DMS114 treated with DMSO at 0.1 percent for 48 hours (cell line): ENCODE measurements around the gene CNPPD1.
A peak's percentile ranks its signal among the peaks of the same experiment; 100 is the strongest.
"Not testable (repeated sequence)": the region's sequence is repeated elsewhere in the genome, so short reads cannot be mapped to it uniquely, and the experiment has no call there.

Experiments
- DNase-seq: peaks from one replicate; lab custom pipeline; 2025; ENCODE audit not compliant: unreplicated experiment; lab: John Stamatoyannopoulos, UW

CNPPD1 gene

DNA sequence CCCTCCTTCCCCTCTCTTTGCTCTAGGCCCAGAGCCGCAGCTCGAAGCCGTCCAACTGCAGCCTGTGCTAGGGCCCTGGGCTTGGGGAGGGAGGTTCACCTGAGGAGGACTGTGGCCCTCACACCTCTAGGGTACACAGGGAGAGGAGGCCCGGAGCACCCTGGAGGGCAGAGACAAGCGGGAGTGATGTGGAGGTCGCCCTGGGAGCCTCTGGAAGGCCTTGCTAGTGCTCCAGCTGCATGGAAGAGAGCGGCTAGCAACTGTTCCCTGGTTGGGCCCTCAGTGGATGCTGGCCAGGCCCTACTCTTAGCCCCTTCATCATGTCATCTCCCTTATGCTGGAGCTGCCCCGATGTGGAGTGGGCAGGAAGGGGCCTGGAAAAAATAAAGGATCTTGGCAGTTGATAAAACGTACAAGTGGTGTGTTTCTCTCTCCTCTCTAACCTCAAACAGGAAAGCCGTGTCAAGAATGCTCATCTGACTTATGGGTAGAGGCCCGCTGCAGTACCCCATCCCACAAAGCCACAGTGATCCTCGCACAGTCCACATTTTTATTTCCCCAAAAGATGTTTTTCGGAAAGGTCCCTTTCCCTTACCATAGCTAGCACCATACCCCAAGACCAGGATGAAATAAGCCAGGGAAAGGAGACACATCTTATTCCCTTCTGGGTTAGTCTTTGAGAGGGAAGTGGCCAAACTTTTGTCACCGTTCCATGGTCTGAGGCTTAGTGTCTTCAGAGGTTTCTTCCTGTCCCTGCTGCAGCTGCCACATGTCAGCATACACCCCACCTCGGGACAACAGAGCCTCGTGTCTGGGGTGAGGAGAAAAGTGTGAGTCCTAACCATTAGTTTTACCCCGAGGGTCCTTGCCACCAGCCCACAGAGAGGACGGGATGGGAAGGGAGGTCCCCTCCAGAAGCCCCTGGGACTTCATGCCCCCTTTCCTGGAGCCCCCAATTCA, 32.8 kb upstream of the CNPPD1 start:
- no peak for DNase-seq

DNA sequence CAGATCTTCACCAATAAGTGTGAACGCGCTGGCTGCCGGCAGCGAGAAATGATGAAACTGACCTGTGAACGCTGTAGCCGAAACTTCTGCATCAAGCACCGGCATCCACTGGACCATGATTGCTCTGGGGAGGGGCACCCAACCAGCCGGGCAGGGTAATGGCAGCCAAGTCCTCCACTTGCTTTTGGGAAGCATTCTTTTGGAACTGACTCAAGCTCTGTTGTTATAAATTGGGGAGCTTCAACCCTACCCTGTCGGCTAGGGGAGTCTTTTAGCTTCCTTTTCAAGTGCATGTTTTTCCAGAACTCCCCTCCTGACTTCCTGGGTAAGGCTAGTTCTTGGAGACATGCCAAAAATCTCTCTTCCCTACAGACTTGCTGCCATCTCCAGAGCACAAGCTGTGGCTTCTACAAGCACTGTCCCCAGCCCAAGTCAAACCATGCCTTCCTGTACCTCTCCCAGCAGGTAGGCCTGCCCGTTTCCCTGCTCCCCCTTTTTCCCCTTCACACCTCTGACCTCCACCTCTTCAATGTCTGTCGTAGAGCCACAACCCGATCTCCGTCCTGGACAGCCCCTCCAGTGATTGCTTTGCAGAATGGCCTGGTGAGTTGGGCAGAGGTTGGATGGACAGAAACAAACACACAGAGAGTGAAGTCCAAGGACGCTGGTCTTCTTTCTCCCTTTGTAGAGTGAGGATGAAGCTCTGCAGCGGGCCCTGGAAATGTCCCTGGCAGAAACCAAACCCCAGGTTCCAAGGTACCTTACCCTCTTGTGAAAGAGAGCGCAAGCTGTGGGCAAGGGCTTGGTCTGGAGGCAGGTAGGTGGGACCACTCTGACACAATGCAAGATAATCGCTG, 31.4 kb upstream of the CNPPD1 start:
- DNase-seq: no peak

DNA sequence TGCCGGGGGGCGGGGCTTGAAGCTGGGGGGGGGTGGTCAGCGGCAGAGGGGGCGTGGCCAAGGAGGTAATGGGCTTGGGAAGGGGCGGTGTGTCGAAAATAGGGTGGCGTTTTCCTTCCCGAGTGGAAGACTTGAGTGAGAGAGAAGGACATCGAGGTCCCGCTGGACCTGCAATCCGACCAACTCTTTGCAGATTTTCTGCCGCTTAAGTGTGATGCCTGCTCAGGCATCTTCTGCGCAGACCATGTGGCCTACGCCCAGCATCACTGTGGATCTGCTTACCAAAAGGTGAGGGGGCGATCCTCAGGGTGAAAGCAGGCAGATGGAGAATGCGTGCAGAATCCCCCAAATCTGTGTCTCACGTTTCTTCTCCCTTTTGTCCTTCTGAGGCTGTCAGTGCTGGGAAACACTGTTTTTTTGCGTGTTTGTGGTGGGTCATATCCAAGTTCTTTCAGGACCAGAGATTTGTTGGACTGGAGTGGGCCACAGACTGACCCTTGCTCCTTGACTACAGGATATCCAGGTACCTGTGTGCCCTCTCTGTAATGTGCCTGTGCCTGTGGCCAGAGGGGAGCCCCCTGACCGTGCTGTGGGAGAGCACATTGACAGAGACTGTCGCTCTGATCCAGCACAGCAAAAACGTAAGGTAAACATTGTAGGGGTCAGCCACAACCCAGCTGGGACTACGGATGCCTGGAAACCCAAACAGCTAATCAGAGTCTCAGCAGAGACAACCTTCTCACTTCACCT, 30.6 kb upstream of the CNPPD1 start:
- DNase-seq: no peak

DNA sequence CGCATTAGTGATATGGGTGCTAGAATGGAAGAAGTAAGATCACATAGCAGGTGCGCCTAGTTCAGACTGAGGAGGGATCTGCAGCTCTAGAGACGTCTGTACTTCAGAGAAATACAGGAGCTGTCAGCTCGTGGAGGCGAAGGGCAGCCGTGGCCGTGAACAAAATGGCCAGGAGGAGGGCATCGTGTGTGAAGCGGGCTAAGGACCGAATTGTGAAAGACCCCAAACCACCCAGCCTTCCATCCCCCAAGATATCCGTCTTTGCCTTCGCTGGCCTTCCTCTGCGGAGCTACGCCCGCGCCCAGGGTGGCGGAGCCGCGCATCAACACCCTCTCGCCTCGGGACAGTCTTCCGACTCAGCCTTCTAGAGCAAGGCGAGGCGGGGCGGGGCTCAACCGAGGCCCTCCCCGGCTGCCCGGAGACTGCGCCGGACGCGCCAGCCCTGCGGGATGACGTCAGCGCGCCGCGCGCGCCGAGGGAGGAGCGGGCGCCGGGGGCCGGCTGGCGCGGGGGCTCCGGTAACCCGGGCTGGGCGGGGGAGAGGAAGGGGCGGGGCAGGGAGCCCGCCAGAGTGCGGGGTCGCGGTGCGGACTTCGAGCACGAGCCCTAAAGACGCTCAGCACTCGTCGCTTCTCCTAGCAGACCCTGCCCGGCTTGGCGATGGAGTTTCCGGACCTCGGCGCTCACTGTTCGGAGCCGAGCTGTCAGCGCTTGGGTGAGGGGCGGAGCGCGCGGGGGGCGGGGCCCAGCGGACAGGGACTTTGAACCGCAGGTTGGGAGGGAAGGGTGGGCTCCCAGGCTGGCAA, 29.8 kb upstream of the CNPPD1 start, which contains the start of gene ZFAND2B:
Gene ZFAND2B (plus strand): TSS at position 455 of the 806 bp plus-strand sequence. CDS start 206 bp downstream, at position 661.
- peak; percentile 82 for DNase-seq

DNA sequence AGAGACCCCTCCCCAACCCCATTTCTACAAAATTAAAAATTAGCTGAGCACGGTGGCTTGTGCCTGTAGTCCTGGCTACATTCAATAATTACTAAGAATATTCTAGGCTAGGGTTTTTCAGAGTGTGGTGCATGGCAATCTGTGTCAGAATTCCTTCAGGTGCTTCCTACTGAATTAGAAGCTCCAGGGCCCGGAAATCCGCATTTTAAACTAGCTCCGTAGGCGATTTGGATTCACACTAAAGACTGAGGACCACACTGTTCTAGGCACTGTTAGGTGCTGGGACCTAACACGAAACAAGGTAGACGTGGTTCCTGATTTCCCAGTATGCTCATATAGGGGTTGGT, 29.2 kb upstream of the CNPPD1 start:
- no peak for DNase-seq

DNA sequence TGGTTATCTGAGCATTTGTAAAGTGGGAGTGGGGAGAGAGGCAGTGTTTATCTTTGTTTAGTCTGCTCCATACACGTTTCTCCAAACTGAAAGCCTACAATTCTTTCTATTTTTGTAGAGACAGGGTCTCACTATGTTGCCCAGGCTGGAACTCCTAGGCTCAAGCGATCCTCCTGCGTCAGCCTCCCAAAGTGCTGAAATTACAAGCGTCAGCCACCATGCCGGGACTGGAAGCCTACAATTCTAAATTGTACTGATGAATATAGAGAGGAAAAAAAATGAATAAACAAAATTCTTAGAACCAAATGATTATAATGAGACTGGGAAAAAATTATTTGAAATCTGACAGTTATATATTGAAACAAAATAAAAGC, 28.4 kb upstream of the CNPPD1 start:
- no peak for DNase-seq

DNA sequence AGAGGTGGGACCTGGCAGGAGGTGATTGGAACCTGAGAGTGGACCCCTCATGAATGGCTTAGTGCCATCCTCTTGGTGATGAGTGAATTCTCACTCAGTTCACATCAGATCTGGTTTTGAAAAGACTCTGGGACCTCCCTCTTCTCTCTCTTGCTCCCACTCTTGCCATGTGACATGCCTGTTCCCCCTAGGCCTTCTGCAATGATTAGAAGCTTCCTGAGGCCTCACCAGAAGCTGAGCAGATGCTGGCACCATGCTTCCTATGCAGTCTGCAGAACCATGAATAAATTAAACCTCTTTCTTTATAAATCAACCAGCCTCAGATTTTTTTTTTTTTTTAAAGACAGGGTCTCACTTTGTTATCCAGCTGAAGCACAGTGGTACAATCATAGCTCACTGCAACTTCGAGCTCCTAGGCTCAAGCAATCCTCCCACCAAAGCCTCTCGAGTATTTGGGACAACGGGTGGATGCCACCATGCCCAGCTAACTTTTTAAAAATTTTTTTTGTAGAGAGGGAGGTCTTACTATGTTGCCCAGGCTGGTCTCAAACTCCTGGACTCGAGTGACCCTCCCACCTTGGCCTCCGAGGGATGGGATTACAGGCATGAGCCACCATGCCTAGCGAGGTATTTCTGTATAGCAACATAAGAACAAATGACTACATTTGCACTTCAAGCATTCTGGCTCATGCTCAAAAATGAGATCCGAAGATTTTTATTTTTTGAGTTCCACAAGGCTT, 27.9 kb upstream of the CNPPD1 start:
- no peak for DNase-seq

DNA sequence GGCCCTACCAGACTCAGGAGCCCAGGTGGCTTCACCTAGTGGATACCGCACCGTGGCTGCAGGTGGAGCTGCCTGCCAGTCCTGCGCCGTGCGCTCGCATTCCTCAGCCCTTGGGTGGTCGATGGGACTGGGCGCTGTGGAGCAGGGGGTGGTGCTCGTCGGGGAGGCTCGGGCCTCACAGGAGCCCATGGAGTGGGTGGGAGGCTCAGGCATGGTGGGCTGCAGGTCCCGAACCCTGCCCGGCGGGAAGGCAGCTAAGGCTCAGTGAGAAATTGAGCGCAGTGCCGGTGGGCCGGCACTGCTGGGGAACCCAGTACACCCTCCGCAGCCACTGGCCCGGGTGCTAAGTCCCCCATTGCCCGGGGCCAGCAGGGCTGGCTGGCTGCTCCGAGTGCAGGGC, 24.6 kb upstream of the CNPPD1 start:
- not testable (repeated sequence) for DNase-seq

DNA sequence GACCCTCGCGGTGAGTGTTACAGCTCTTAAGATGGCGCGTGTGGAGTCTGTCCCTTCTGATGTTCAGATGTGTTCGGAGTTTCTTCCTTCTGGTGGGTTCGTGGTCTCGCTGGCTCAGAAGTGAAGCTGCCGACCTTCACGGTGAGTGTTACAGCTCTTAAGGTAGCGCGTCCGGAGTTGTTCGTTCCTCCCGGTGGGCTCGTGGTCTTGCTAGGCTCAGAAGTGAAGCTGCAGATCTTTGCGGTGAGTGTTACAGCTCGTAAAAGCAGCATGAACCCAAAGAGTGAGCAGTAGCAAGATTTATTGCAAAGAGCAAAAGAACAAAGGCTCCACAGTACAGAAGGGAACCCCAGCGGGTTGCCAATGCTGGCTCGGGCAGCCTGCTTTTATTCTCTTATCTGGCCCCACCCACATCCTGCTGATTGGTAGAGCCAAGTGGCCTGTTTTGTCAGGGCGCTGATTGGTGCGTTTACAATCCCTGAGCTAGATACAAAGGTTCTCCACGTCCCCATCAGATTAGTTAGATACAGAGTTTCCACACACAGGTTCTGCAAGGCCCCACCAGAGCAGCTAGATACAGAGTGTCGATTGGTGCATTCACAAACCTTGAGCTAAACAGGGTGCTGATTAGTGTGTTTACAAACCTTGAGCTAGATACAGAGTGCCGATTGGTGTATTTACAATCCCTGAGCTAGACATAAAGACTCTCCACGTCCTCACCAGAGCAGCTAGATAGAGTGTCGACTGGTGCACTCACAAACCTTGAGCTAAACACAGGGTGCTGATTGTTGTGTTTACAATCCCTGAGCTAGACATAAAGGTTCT, 24.0 kb upstream of the CNPPD1 start:
- not testable (repeated sequence) for DNase-seq

DNA sequence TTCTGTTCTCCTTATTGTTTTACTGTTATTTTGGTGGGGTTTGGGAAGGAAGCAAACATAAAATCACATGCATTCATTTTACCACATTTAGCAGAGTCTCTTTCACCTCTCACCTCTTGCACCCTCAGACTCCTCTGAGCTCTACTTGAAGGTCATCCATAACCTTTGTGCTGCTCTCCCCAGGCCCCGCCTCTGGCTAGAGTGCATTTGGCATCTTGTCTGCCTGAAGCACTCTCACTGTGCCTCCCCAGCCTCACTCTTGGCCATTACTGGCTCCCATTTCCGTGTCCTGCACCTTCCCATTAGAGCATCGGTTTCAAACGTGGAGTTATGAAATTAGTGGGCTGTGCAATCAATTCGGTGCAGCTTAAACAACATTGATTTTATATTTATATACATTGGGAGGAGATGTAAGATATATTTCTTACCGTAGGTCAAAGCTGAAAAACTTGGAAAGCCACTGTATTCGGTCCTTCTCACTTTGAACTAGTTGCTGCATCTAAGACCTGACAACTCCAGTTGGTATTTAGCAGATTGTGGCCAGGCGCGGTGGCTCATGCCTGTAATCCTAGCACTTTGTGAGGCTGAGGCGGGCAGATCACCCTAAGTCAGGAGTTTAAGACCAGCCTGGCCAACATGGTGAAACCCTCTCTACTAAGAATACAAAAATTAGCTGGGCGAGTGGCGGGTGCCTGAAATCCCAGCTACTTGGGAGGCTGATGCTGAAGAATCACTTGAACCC, 22.9 kb upstream of the CNPPD1 start:
- no peak for DNase-seq

DNA sequence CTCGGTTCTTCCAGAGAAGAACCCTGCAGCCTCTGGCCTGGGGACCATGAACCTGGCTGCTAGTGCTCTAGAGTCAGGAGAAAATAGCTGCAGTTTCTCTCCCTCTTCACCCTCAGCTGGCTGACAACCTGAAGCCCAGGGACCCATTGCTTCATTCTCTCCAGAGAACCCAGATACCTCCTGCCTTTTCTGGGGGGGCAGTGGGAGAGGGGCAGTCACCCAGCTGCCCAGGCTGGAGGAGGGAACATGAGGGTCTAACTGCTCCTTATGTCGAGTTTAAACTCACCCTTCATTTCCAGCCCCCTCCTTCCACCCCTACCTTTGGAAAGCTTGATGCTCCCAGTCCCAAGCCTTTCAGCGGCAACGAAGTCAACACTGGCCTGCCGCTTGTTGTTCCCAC, 22.2 kb upstream of the CNPPD1 start:
- DNase-seq: no peak

DNA sequence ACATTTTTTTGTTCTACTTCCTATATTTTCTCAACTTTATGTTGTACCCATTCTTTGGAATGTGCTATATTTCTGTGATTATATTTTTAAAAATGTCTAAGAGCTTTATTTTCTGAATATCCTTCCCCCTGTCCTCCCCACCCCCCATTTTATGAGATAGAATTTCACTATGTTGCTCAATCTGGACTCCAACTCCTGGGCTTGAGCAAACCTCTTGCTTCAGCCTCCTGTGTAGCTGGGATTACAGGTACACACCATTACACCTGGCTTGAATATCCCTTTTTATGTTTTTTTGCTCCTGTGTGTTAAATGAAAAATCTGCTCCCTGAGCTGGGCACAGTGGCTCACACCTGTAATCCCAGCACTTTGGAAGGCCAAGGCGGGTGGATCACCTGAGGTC, 20.7 kb upstream of the CNPPD1 start:
- no peak for DNase-seq

DNA sequence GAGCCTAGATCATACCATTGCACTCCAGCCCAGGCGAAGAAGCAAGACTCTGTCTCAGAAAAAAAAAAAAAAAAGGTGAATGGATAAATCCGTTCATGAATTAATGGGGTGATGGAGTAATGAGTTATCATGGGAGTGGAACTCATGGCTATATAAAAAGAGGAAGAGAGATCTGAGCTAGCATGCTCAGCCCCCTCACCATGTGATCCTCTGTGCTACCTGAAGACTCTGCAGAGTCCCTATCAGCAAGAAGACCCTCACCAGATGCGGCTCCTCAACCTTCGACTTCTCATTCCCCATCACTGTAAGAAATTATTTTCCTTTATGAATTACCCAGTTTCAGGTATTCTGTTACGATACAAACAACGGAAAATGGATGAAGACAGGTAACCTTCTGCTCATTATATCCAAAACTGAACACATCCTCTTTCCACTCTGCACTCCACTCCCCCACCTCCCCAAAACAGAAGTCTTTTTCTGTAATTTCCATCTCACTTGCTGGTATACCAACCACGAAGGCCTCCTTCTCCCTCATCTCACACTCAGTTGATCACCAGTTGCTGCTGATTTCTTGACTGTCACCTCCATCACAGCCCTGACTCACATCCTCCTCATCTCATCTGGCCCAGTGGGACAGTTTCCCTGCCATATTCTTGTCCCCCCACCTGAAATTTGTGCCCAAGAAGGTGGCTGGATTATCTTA, 10.2 kb upstream of the CNPPD1 start:
- no peak for DNase-seq

DNA sequence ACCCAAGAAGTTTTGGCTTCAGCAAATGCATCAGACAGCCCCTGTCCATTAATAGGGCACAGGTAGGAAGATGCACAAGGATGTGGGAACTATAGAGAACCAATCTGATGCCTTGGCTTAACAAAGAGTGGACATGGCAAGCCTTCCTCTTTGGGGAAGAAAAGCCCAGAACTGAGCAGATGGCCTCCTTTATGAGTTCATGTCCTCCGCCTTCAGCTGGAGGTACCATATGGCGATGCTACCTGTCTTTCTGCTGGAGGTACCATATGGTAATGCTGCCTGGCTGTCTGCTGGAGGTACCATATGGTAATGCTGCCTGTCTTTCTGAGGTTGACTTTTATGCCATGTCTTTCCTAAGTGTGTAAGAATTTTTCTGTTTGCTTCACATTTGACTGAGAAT, 7.4 kb upstream of the CNPPD1 start:
- no peak for DNase-seq

DNA sequence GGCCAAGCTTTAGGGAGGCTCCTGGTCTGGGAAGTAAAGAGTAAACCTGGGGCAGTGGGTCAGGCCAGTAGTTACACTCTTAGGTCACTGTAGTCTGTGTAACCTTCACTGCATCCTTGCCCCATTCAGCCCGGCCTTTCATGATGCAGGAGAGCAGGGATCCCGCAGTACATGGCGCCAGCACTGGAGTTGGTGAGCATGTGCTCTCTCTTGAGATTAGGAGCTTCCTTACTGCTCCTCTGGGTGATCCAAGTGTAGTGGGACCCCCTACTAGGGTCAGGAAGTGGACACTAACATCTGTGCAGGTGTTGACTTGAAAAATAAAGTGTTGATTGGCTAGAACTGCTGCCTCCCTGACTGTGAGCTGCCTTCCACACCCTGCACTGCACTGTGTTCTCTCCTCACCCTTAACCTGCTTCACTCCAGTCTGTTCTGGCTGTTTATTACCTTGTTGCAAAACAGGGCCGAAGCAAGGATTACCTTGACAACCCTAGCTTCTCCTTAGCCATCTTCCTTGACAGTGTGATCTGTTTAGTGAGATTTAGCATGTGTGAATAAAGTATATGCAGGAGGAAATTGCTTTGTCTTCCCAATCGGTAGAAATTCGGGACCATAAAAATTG, 6.5 kb upstream of the CNPPD1 start:
- no peak for DNase-seq

DNA sequence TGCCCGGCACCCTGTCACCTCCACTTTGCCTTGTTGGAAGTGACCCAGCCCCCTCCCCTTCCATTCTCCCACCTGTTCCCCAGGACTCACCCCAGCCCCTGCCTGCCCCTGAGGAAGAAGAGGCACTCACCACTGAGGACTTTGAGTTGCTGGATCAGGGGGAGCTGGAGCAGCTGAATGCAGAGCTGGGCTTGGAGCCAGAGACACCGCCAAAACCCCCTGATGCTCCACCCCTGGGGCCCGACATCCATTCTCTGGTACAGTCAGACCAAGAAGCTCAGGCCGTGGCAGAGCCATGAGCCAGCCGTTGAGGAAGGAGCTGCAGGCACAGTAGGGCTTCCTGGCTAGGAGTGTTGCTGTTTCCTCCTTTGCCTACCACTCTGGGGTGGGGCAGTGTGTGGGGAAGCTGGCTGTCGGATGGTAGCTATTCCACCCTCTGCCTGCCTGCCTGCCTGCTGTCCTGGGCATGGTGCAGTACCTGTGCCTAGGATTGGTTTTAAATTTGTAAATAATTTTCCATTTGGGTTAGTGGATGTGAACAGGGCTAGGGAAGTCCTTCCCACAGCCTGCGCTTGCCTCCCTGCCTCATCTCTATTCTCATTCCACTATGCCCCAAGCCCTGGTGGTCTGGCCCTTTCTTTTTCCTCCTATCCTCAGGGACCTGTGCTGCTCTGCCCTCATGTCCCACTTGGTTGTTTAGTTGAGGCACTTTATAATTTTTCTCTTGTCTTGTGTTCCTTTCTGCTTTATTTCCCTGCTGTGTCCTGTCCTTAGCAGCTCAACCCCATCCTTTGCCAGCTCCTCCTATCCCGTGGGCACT, 5.8 kb upstream of the CNPPD1 start:
- DNase-seq: no peak
